ENCODE results near the gene SLC9A6.

DNA sequence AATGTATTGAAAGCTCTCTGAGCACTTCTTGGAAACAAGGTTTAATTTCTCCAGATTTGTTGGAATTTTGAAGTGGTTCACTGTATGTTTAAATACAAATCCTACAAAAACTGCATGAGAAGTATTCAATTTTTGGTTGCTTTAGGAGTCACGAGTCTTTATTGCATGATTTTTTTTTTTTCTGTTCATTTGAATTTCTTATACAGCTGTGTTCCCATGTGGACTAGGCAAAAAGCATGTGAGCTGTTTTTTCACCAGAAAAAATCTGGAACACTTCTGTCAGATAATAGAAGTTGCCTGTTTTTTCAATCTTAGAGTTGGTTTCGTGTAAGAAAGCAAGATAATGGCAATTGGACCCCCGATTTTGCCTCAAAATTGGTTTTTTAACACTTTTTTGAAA is 66.4 kb downstream of the SLC9A6 start:
- TF ChIP-seq, protein P1, sequence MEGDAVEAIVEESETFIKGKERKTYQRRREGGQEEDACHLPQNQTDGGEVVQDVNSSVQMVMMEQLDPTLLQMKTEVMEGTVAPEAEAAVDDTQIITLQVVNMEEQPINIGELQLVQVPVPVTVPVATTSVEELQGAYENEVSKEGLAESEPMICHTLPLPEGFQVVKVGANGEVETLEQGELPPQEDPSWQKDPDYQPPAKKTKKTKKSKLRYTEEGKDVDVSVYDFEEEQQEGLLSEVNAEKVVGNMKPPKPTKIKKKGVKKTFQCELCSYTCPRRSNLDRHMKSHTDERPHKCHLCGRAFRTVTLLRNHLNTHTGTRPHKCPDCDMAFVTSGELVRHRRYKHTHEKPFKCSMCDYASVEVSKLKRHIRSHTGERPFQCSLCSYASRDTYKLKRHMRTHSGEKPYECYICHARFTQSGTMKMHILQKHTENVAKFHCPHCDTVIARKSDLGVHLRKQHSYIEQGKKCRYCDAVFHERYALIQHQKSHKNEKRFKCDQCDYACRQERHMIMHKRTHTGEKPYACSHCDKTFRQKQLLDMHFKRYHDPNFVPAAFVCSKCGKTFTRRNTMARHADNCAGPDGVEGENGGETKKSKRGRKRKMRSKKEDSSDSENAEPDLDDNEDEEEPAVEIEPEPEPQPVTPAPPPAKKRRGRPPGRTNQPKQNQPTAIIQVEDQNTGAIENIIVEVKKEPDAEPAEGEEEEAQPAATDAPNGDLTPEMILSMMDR (IDR thresholded peaks at IDR 0.05; ENCODE audit: low read length): no peak
- TF ChIP-seq EZH2phosphoT487 (IDR thresholded peaks at IDR 0.05; ENCODE audit: low read length) (no peak), EZH2 (optimal IDR thresholded peaks at IDR 0.05; ENCODE audit: low read depth, low read length) (no peak)
